Measurements from ENCODE around the gene NEDD1.

DNA sequence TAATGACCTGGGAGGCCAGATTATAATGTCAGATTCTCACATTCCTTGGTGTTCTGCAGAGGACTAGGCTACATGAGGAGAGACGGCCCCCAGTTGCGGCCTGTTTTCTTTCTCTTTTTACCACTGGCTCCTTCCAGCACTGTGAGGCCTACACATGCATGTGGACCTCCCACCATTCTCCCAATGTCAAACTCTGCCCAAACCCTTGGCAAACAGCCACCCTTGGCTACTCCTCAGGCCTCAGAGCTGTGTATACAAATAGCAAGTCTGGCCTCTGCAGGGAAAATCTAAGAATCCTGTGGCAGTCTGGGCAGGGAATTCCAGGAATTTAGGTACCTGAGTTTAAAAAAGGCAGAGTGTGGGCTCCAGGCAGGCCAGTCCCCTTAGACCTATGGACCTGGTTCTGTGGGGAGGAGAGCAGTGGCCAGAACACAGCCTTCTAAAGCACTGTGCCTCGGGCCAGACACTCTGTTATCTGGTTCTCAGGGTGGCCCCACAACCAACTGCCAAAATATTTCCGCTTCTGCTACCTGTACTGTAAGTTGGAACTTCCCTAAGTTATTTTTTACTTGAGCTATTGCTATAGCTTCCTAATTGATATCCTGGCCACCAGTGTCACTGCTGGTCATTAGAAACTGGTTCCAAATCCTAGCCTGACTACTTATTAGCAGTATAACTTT lies 19.9 kb upstream of the NEDD1 start:
- TF ChIP-seq POLR2A (IDR thresholded peaks at IDR 0.05) = no peak
- TF ChIP-seq, protein P1, sequence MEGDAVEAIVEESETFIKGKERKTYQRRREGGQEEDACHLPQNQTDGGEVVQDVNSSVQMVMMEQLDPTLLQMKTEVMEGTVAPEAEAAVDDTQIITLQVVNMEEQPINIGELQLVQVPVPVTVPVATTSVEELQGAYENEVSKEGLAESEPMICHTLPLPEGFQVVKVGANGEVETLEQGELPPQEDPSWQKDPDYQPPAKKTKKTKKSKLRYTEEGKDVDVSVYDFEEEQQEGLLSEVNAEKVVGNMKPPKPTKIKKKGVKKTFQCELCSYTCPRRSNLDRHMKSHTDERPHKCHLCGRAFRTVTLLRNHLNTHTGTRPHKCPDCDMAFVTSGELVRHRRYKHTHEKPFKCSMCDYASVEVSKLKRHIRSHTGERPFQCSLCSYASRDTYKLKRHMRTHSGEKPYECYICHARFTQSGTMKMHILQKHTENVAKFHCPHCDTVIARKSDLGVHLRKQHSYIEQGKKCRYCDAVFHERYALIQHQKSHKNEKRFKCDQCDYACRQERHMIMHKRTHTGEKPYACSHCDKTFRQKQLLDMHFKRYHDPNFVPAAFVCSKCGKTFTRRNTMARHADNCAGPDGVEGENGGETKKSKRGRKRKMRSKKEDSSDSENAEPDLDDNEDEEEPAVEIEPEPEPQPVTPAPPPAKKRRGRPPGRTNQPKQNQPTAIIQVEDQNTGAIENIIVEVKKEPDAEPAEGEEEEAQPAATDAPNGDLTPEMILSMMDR (IDR thresholded peaks at IDR 0.05) = no peak

Measured in lower leg skin (tissue), 3 donors.